IPS DF 4.7 (cell line): ENCODE measurements around the gene ZFYVE28.
A peak's percentile ranks its signal among the peaks of the same experiment; 100 is the strongest.

Experiments
- DNase-seq: peaks from one replicate; pipeline ENCODE4 v3.0.0-alpha.2; 2013; ENCODE audit warnings: low spot score; ENCODE audit errors: extremely low read depth

ZFYVE28 gene

DNA sequence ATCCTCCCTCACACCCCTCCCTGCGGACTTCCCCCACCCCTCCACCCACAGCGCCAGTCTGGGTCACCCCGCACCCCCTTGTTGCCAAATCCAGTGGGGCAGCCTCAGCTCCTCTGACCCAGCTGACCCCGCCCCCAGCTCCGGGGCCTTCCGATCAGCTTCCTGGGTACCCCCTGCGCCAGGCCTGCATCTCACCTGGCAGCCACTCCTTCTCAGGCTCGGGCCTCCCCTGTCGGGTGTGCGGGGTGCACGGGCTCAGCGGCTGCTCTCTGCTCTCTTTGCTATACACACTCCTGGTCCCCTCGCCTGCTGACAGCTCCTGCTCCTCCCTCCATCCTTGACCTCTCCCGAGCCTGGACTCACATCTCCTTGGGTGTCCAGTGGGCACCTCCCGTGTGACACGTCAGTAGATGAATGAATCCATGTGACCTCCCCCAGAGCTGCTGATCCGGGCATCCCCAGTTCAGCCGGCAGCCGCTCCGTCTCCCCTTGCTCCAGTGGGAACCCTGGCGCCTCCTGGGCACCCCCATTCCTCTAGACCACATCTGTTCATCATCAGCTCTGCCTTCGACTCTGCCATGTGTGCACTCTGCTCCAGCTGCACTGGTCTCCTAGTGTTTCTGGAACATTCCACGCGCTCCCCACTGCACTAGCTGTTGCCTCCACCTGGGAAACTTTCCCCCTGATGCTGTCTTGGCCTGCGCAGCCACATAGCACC, 10.2 kb upstream of the ZFYVE28 start:
- no peak for DNase-seq

DNA sequence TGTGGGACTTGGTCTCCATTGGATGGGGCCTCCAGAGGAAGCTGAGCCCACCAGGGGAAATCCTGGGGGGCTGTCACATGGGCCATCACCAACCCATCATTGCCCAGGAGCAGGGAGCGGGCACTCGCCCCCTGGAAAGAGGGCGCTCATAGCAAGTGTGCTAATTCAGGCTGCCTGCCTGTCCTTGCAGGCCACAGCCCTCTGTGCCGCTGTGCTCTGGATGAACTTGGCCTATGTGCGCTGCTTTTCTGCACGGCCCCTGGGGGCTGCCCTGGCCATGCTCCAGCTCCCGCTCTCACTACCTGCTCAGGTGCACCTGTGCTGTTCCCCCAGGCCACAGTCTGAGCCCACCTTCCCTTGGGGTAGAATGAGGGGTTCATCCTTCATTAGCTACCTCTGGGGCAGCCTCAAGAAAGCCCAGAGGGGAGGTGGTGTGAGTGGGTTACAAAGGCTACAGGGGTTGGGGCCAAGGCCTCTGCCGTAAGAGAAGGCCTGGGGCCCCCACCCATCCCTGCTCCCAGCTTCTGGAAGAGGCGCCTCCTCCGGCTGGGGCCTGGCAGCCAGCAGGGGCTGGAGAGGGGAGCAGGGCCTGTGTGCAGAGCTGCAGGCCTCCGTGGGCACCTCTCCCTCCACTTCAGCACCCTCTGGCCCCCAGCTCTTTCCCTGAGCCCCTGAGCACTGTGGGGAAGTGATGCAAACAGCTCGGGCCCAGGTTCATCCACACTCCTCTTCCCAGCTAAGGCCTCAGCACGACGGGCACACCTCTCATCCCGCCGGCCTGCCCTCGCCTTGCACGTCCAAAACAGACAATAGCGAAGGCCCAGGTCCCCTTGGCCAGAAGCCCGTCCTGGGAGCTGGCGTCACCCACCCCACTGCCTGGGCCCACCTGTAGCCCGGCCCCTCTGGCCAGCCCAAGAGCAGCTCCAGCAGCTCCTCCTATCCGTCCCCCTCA, 9.2 kb upstream of the ZFYVE28 start:
- no peak for DNase-seq

DNA sequence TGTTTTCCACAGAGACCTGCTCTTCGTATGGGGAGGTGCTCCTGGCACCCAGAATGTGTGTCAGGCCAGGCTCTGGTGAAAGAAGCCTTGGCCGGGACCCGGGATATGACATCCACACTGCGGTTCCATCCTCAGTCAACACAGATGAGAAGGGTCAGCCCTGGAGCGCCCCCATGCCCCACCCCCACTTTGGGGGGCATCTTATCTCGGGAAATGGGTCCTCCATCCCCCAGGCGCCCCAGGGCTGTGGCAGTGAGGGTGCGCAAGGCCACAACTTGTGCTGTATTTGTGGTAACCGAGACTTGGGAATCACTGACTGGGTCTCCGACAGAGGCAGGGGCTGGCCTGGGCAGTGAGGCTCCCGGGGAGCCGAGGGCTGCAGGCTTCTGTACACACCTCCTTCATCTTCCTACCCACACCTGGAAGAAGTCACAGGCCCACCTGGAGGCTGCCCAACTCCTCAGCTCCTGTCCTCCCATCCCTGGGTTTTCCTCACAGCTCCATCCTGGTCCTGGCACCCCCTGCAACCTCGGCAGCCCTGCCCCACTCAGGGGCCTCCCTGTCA, 8.3 kb upstream of the ZFYVE28 start:
- no peak for DNase-seq

DNA sequence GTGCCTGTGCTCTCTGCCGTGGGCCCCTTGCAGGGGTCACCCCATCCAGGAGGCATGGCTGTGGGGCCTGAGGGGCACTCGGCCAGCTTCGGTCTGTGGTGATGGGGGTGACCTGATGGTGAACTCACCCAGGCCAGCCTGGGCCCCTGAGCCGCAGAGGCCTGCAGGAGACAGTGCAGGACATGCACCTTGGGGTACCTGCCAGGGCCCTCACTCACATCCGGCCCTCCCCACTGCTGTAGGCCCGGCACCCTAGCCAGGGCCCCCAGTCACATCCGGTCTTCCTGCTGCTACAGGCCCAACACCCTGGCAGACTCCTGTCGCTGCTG, 7.6 kb upstream of the ZFYVE28 start:
- no peak for DNase-seq

DNA sequence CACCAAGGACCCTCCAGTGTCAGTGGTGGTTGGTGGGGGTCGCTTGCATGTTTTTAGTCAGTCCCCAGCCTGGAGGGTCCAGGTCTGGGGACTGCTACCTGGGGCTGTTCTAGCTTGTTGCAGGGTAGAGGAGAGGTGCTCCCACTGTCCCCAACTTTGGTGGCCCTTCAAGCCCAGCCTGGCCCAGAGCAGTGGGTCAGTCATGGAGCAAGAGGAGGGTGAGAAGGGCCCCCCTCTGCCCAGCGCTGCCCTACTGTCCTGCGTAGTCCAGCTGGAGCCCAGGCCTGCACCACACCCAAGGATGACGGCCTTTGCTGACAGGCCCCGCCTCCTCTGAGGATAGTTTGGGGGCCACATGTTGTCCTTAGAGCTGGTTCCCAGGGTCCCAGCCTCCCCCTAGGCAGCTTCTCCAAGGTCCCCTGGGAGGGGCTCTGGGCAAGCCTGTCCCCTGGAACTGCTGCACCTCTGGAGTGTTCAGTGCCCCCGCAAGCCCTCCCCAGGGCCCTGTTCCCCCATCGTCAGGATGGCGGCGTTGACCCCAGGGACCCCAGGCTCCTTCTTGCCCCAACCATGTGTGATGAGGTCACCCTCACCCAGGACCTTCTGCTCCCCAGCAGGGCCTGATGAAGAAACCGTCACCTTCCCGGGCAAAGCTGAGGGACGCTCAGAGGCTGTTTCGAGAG, 7.1 kb upstream of the ZFYVE28 start:
- DNase-seq: no peak

DNA sequence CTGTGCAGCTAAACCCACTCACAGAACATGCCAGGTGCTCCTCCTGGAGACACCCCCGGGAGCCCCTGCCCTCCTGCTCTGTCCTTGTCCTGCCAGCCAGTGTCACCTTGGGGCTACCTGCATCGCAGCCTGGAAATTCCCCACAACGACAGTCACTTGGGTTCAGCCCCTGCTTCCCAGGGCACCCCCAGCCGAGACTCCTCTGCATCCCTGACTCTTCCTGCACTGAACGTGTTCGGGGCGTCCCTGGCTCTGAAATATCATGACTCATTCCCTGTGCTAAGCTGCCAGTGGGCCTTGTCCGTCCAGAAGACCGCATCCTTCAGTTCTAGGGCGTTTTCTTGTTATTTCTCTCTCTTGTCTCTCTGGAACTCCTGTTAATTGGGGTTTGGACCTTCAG, 6.1 kb upstream of the ZFYVE28 start:
- no peak for DNase-seq

DNA sequence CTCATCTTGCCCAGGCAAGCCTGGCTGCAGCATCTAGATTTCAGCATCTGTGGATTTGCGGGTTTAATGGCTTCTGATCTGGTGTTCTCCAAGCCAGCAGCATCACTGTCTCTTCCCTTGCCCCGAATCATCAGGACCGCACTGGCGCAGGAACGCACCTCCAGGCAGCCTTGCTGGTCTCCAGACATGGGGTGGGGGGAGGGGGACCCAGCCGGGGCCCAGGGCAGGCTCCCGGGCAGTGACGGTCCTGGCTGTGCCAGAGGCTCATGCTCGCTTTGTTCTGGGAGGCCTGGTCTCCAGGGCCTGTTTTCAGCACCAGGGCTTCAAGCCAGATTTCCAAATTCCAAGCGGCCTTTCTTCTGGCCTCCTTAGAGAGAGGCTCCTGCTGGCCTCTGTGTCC, 5.2 kb upstream of the ZFYVE28 start:
- no peak for DNase-seq

DNA sequence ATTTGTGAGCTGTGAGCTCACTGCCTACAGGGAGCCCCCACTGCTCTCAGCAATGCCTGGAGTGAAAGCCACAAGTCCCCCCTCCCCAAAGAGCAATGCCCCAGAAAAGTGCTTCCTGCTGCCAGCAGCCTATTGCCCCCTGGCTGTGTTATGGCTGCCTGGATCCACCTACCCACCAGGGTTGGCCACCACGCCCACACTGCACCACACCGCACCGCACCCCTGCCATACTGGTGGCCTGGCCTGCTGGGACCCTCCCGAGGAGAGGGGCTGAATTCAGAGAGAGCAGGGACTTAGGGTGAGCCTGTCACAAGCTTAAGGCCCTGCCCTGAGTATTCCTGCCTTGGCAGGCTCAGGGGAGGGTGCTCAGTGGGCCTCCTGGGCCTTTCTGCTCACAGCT, 4.6 kb upstream of the ZFYVE28 start:
- DNase-seq: no peak

DNA sequence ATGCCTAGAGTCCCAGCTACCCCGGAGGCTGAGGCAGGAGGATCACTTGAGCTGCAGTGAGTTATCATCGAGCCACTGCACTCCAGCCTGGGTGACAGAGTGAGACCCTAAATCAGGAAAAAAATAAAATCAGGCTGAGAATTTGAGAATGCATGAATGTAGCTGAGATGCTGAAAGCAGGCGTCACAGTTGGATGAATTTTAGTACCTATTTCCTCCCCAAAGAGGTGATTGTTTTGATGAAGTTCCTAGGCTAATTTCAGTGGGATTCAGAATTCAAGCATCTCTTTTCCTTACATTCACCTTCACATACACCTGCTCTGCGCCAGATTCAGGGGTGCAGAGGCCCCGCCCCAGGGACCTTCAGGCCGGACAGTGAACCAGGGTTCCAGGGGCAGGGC, 3.5 kb upstream of the ZFYVE28 start:
- DNase-seq: no peak

DNA sequence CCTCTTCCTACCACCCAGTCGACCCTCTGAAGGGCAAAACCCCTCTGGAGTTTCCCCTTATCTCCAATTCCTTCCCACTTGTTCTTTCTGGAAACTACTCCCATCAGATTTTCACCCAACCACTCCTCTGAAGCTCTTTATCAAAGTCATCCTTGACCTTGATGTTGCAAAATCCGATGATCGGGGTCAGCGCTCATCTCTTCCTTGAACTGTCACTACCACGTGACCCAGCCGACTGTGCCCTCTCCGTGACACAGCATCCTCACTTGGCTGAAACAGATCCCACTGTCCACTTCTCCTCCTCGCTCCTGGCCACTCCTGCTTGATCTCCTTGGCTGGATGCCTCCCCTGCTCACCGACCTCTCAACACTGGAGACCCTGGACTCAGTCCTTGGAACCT, 1.4 kb upstream of the ZFYVE28 start:
- DNase-seq: no peak

DNA sequence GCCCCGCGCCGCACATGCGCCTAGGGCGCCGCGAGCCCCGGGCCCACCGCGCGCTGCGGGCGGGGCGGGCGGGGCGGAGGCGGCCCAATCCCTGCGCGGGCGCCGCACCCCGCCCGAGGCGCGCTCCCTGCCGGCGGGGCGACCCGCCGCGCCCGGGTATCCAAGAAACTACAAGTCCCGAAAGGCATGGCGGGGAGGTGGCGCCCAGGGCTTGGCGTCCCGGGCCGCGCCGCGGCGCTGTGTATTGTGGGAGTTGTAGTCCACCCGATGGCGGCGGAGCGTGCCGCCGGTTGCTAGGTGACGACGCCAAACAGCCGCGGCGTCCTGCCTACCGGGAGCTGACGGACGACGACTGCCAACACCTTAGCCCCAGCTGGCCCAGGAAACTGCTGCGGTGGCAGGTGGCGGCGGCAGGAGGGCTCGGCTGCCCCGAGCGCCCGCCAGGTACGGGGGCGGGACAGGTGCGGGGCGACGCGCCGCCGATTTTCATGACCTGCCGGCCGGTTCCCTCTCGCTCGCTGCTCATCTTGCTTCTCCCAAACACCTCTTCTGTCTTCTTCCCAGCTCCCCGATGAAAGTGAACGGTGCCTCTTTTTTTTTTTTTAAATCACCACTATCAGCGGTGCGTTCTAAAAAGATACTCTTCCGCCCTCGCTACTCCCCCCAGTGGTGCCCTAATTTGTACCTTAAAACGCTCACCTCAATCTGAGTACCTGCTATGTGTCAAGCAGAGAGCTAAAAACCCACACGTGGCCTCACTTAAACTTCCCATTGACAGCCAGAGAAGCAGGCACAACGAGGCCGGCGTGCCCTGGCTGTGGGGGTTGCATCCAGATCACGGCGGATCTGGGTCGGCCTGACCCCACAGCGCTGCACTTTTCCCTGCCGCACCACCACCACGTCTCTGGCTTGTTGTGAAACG, 466 bp upstream of the ZFYVE28 start, which contains the start of gene CFAP99:
TSS of gene CFAP99 (plus strand) at position 306 of the 922 bp plus-strand sequence.
- DNase-seq: peak; percentile 81

DNA sequence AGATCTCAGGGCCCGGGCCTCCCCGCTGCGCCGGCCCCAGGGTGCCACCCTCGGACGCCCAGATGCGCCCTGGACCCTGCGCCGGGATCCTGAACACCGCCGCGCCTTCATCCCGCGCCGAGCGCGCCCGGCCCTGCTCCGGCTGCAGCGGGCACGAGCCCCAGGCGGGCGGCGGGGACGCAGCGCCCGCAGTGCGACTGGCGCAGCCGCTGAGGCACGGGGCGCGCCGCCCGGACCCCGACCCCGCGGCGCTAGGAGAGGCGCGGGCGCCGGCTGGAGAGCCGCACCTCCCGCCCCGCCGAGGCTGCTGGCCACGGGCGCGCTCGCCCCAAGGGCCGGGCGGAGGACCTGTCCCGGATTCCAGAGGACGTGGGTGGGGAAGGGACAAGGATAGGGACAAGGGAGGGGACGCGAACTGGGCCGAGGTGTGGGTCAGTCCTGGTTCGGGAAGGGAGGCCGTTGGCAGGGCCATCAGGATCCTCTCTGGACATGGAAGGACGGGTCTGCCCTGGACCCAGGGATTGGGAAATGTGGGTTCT, 1.1 kb downstream of the ZFYVE28 start:
- DNase-seq: no peak

DNA sequence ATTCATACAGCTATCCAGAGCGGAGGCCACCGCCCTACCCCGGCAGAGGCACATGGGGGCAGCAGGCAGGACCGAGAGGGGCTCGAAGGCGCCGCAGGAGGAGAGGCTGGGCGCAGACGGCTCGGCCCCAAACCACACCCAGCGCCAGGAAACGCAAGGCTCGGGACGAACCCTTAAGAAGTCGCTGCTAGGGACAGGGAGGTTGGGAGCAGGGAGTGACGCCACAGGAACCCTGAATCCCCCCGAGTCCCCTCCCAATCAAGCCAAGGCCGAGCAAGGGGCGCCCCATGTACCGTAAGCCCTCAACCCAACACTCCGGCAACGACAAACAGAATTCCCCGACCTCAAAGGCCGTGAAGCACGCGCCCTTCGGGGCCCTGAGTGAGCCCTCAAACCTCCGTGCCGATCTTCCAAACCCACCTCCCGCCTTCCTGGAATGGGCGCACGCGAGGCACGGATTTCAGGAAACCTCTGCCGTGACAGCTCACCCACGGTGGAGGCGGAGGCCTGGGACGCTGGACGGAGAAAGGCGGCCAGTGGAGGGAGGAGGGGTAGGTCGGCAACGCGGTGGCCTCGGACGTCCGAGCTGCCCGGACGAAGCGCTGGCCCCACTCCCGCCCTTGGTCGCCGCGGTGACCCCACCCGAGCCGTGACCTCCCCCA, 1.8 kb downstream of the ZFYVE28 start:
- no peak for DNase-seq

DNA sequence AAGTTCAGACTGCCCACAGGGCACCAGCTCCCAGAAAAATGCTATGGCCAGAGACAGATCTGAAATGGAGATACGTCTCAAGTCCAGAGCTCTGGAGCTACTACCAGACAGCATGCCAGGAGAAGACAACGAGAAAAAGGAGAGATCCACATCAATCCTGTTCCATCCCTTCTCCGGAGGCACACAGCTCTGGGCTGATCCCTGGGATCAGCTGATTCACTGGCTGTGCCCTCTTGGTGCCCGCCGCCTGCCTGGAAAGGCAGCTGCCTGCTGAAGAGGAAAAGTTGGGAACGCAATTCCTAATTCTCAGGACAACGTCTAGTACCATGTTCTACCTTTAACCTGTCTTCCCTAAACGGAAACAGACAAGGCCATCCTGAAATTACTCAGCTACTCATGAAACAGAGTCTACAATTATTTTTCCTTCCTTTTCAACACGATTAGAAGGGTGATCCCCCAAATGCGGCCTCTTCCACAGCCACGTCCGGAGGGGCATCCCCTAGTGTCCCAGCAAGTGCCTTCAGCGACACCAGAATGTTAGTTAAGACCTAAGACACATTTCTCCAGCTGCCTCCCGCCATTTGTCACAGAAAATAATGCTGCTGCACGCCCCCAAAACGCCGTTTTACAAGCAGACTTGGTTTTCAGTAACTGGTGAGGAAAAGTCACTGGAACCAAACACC, 2.4 kb downstream of the ZFYVE28 start:
- no peak for DNase-seq

DNA sequence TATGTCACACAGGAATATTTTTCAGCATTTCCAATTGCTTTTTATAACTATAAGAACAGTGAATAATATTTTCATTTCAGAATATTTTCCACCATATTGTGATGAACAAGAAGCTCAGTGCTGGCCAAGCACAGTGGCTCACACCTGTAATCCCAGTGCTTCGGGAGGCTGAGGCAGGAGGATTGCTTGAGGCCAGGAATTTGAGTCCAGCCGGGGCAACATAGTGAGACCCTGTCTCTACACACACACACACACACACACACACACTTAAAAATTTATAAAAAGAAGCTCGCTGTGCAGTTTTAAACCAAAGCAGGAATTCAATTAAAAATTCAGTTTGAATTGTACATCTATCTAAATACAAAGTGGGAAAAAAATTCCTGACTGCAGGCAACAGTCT, 3.2 kb downstream of the ZFYVE28 start:
- no peak for DNase-seq

DNA sequence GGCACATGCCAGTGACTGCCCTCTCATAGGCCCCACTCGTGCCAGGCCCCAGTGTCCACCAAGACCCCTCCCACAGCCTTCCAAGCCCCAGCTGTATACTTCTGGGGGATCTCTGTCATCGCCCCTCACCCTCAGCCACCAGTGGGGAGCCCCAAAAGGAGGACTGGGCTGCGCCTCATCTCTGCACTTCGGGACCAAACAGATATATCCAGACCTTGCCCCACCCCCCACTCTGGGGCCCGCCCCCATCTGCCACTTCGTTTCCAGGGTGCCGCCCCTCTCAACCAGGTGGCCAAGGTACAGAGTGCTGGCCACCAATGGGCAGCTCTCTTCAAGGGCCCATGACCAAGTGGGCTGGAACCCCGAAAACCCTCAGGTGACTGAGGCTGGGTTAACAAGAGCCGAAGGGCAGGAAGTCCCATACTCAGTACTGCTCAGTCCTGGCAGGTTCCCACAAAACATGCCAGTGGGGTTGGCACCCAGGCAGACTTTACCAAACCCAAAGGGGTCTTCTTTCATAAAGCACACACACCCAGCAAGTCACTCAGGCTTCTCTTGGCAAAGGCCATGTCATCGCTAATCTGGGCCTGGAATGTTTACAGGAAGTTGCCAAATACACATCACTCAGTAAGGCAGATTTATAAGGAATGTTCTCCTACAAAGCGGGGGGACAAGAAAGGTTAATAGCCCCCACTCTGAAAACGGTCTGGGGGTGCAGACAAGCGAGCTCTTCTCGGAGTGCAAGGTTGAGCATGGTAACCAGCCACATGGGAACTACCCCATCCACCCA, 4.4 kb downstream of the ZFYVE28 start:
- no peak for DNase-seq

DNA sequence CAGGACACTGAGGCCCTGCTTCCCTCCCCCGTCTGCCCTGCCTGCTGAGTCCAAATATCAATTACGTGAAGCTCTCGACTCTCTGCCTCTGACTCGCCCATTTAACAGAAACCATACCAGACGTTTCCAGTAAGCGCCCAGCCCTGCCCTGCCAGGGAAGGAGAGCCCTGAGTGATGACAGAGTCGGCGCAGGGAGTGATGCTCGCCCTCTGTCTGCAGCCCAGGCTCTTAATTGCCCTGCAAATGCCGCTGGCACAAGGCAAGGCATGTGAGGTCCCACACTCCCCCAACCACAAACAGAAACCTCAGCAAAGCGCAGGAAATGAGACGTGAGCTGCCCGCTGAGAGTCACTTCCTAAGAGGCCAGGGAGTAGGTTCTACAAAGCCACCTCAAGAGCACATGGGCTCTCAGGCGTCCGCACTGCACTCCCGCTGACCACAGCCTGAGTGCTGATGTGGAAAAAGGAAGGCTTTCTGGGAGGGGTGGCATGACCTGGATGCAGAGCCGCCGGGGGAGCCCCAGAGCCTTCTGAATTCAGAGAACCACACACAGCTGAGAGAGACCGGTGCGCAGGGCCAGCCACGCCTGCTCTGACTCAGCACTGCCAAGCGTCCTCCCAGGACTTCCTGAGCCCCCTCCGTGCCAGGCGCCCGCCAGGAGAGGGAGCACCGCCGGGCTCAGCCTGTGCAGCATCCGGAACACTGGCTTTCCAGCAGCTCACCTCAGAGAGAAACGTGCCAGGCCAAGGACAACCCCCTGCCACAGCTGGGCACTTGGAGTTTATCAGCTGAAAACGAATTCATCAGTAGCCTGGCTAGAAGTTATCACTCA, 5.3 kb downstream of the ZFYVE28 start:
- no peak for DNase-seq

DNA sequence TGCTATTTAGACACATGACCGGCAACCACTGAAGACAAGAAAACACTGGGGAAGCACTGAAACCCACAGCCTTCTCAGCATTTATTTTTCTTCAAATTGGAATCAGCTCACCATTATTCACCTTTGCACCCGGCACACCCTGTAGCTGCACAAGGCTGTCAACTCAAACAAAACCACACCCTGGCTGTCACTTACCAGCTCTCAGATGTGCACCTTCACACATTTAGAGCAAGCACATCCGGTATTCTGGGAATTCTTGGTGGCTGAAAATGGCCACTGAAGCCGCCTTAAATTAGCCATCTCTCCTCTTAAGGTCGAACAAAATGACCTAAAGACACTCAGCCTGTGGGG, 5.9 kb downstream of the ZFYVE28 start:
- DNase-seq: no peak
